ENCODE data around the gene PSG3.
"Not testable (repeated sequence)": the region's sequence is repeated elsewhere in the genome, so short reads cannot be mapped to it uniquely, and the experiment has no call there.

The PSG3 gene

GRCh38 chr19:42740381-42740780 is at the start of gene PSG3:
Gene PSG3, minus strand, starts transcription at chr19:42740481. Its CDS starts 97 bp downstream, at chr19:42740384.
- DNase-seq: not testable (repeated sequence)

DNA sequence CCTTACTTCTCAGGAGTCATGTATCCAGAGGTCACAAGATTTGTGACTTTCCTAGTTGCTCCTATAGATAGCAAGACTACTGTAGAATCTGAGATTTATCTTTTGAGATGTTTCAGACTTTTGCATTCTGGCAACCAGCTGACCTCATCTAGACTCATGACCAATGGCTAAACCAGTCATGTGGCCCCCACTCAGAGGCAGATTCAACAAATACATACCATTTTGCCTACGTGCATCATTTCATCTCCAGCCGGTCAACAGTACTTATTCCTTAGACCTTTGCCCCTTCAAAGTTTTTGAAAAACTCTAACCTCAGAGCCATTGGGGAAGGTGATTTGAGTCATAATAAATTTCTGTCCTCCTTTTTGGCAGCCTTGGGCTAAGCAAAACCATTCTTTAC is 48.5 kb upstream of the PSG3 start:
- not testable (repeated sequence) for DNase-seq

- not testable (repeated sequence) for DNase-seq
Measured at GRCh38 chr19:42787766-42788165, 47.5 kb upstream of the PSG3 start.

- DNase-seq: peak; percentile 33
Measured at GRCh38 chr19:42776750-42777612, 36.7 kb upstream of the PSG3 start.

DNA sequence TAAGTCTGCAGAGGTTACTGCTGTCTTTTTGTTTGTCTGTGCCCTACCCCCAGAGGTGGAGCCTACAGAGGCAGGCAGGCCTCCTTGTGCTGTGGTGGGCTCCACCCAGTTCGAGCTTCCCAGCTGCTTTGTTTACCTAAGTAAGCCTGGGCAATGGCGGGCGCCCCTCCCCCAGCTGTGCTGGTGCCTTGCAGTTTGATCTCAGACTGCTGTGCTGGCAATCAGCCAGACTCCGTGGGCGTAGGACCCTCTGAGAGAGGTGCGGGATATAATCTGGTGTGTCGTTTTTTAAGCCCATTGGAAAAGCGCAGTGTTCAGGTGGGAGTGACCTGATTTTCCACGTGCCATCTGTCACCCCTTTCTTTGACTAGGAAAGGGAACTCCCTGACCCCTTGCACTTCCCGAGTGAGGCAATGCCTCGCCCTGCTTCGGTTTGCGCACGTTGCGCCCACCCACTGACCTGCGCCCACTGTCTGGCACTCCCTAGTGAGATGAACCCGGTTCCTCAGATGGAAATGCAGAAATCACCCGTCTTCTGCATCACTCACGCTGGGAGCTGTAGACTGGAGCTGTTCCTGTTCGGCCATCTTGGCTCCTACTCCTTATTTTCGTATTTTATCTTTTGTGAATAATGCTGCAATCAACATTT is 34.4 kb upstream of the PSG3 start:
- DNase-seq: not testable (repeated sequence)

- not testable (repeated sequence) for DNase-seq
Measured at GRCh38 chr19:42767319-42767718, 27.0 kb upstream of the PSG3 start.

DNA sequence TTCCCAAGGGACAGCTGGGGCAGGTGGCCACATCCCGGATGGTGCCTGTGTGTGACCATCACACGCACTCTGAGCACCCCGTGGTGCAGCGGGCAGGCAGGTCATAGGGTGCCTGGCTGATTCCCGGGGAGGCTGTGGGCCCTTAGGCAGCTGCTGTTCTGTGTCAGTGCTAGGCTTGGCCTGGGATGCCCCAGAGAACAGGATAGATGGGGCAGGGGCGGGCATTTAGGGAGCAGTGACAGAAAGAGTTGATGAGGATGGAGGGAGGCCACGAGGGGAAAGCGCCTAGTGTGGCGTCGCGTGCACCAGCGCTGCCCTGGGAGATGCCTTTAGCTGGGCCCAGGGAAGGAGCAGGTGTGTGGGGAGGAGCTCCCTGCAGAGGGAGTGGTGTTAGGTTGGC is 26.6 kb upstream of the PSG3 start:
- not testable (repeated sequence) for DNase-seq

DNA sequence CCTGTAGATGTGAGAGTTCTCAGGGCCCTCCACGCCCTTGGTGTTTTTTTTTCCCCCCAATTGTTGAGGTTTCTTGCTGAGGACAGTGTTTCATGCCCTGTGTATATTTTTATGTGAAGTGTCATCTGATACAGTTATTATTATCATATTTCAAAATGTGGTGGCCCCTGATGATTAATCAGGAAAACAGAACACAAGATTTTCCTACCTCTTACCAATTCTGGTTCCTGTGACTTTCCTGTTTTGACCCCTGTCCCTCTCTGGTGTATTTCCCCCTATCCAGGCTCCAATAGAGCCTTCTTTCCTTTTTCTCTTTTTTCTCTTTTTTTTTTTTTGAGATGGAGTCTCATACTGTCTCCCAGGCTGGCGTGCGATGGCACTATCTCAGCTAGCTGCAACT is 24.6 kb upstream of the PSG3 start:
- DNase-seq: no peak

DNA sequence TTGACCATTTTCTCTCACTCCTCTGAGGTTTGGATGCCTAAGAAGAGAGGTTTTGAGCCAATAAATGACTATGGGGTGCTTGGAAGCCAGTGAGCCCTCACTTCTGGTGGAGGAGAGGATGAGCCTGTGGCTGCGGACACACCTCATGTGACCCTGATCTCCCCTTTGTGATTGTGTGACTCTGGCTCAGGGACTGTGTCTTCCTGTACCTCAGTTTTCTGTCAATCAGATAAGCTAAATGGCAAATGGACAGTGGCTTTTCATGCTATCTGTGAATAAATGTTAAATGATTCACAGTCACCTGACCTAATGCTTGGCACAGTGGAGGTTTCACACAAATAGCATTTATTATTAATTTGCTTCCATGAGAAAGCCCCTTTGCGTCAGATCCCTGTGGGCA is 22.5 kb upstream of the PSG3 start:
- no peak for DNase-seq

DNA sequence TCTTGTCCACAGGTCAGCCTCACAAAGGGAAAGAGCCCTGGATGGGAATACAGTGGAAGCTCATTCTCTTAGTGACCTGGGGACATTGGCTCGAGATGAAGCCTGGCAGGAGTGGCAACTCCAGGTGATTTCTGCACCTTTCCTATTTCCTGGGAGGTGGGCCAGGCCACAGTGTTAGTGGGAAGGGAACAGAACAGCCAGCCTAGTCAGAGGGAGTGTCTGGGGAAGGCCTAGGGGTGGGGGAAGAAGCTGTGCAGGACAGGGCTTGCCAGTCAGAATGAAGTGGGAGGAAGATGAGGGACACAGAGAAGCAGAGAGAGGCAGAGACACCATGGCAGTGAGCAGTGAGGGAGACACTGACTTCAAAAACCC is 21.6 kb upstream of the PSG3 start:
- not testable (repeated sequence) for DNase-seq

DNA sequence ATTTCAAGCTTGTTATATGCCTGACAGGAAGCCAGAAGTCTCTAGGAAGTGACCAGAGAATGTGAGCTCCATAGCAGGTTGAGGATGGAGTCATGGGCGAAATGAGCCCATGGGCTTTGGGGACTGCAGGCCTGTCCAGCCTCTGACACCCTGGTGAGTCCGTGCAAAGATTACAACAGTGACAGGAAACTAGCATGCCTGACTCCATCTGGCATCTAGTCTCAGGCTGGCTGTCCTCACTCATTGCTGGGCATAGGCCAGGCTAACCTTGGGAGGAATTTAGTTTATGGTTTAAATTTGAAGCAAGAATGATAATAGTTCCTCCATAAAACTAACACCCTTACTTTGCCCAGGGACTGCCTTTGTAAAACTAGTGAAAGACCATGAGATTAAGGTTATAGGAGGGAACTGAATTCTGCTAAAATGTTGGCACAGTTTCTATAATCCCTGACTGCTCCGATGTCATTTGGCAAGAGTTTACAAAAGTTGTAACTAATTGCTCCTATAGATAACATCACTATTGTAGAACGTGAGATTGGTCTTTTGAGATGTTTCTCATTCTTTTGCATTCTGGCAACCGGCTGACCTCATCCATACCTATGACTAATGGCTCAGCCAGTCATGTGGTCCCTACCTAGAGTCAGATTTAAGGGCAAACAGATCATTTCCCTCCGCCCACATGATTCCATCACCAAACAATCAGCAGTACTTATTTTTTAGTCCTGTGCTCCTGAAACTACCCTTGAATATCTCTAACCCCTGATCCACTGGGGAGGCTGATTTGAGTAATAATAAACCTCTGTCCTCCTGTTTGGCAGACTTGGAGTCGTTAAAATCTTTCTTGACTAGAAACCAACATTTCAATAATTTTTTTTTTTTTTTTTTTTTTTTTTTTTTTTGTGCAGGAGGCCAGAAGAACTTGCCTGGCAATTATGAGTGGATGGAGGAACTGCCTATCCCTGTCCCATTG is 21.0 kb upstream of the PSG3 start:
- DNase-seq: not testable (repeated sequence)

DNA sequence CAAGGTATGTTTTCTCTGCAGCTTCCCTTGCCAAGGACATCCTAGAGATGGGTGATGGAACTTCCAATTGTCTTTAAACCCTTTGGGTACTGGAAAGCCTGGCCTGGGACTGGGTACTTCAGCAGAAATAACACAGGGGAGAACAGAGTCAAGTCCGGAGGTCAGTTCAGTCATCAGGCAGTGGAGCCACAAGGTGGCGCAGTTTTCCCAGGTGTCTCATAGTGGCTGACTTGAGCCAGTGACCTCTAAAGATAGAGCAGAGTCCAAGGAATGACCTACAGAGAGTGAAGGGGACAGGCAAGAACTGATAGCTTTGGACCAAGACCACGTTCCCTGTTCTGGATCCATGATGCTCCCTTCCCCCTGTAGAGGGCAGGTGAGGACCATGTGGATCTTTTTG is 18.4 kb upstream of the PSG3 start:
- DNase-seq: not testable (repeated sequence)

DNA sequence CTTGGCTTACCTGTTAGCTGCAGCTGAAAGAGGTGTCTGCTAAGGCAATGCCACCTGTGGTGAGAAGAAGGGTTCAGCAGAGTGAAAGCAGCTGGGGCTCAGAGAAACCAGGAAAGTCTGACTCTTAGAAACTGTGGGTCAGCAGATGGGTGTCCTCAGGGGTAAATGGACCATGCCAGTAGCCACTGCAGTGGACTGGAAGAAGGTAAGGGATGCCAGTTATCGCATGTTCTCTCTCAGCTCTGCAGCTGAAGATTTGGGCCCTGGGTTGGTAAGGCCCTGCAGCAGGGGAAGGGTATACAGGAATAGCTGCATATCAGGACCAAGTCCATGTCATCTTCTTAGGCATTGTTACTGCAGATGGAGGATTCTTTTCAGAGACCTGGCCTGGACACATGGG is 12.0 kb upstream of the PSG3 start:
- not testable (repeated sequence) for DNase-seq

GRCh38 chr19:42741726-42742607 is 1.7 kb upstream of the PSG3 start:
- DNase-seq: not testable (repeated sequence)

DNA sequence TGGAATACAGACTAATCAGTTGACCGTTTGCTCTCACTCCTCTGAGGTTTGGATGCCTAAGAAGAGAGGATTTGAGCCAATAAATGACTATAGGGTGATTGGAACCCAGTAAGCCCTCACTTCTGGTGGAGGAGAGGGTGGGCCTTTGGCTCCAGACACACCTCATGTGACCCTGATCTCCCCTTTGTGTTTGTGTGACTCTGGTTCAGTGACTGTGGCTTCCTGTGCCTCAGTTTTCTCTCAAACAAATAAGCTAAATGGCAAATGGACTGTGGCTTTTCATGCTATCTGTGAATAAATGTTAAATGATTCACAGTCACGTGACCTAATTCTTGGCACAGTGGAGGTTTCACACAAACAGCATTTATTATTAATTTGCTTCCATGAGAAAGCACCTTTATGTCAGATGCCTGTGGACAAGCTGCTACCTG is 2.7 kb downstream of the PSG3 start:
- not testable (repeated sequence) for DNase-seq

DNA sequence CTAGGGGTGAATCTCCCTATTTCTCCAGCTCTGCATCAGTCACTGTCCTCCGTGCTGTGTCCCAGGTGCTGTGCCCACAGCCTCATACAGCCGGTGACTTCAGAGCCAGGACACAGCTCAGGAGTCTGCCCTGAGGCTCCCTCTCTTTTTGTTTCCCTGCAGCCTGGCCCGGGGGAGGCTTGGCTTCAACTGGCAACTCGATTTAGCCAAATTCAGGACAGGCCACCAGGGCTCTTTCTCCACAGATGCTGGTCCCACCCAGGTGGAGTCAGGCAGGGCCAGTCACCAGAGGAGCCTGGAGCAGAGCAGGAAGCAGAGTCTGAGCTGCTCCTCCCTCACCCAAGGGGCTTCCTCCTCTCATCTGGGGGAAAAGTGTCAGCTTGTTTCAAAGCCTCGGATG is 11.9 kb downstream of the PSG3 start:
- DNase-seq: not testable (repeated sequence)

DNA sequence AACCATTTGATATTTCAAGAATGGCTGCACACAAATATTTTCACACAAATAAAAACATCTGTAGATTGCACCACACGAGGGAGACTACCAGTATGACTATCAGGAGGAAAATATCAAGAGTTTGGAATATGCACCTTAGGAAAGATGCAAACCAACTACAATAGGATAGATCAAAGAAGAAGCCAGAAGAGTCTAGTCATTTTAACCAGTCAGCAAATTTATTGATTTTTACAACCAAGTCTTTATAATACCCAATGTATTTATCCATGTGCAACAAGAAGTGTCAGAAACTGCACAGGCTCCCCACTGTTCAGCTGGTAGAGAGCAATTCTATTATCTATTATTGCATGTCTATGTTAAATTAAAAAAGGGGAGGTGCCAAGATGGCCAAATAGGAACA is 26.3 kb downstream of the PSG3 start:
- not testable (repeated sequence) for DNase-seq

DNA sequence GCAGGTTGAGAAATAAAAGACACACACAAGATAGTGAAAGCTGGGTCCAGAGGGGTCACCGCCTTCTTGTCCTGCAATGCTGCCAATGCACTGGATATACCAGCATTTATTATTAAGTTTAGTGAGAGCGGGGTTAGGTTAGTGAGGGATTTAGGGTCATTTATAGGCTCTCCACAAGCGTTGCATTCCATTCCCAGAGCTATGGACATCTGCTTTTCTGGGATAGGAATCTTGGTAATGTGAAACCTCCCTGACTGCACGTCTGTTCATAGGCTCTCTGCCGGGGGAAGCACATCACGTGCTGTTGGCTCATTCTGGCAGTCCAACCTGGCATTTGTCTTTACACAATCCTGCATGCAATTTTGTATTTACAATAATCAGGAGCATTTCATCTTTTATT is 27.5 kb downstream of the PSG3 start:
- not testable (repeated sequence) for DNase-seq

DNA sequence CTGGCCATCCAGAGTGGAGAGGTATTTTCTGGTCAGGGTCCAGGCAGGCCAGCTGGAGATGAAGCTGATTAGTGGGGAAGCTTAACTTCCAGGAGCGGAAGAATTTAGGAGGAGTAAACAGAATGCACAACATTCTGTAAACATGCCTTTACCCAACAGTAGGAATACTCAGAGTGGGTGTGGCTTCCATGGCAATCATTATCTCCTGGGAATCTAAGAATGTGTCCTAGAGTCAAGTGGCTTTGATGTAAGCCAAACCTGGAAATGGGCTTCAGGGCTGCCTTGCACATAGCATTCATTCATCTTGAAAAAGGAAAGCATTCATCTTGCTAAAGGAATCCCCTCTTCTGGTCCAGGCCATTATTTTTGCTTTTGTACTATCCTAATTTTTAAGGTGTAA is 29.3 kb downstream of the PSG3 start:
- not testable (repeated sequence) for DNase-seq

- DNase-seq: no peak
Measured at GRCh38 chr19:42697884-42698283, 42.4 kb downstream of the PSG3 start.

DNA sequence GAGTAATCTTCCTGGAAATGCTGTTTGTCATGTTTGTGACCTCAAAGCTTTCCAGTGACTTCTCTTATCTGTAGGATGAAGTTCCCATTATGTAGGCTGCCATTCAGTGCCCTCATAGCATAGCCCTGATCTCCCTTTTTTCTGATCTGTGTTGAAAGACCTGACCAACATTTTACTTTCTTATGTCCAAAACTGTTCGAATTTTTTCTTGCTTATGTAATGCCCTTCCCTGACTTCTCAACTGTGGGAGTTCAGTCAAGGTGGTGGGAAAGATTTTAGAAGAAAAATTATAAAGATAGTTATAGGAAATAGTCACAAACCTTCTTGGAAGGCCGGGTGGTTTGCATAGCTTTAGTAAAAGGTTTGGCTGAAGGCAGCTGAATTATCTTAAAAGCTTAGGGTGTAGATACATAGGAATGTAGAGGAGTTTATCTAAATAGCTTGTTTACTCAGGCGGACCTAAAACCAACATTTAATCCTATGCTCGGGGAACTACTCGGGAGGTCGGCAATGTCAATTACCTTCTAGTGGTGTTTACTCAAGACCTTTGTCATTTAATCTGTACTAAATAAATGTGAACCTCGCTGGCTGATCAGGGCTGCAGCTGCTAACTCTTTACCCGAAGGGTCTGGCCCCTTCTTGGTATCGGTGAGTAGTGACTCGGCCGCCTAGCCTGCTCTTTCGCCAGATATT is 44.3 kb downstream of the PSG3 start:
- DNase-seq: no peak
